HG03575 (cell line): Measurements from ENCODE around the gene CDC20.
"Not testable (repeated sequence)": the region's sequence is repeated elsewhere in the genome, so short reads cannot be mapped to it uniquely, and the experiment has no call there.

Experiments used
- ATAC-seq: cut with Tn5 transposase; IDR thresholded peaks from one replicate; pipeline ENCODE4 v1.9.1; 2021; ENCODE audit not compliant: unreplicated experiment, insufficient number of reproducible peaks, low FRiP score; ENCODE audit errors: extremely low read depth

CDC20 gene

GRCh38 chr1:43352351-43352705, 6.5 kb upstream of the CDC20 start:
- ATAC-seq: no peak

GRCh38 chr1:43352881-43353280, 5.9 kb upstream of the CDC20 start:
- no peak for ATAC-seq

- no peak for ATAC-seq
Observed at GRCh38 chr1:43354471-43354870, 4.3 kb upstream of the CDC20 start.

GRCh38 chr1:43354936-43355335, 3.8 kb upstream of the CDC20 start:
- ATAC-seq: no peak

- no peak for ATAC-seq
Observed at GRCh38 chr1:43357251-43357650, 1.5 kb upstream of the CDC20 start.

- ATAC-seq: no peak
Observed at GRCh38 chr1:43358121-43358745, 548 bp upstream of the CDC20 start.

GRCh38 chr1:43359696-43360095, 915 bp downstream of the CDC20 start:
- no peak for ATAC-seq

GRCh38 chr1:43360616-43361015, 1.8 kb downstream of the CDC20 start:
- ATAC-seq: no peak

GRCh38 chr1:43363283-43363934, 4.6 kb downstream of the CDC20 start:
- ATAC-seq: no peak

GRCh38 chr1:43363935-43364525, 5.2 kb downstream of the CDC20 start:
- ATAC-seq: no peak

- ATAC-seq: no peak
Observed at GRCh38 chr1:43365678-43366077, 6.9 kb downstream of the CDC20 start.

GRCh38 chr1:43366179-43366578, 7.4 kb downstream of the CDC20 start:
- no peak for ATAC-seq

GRCh38 chr1:43366601-43367025, 7.8 kb downstream of the CDC20 start:
- ATAC-seq: no peak

GRCh38 chr1:43367026-43367903, 8.5 kb downstream of the CDC20 start:
- ATAC-seq: no peak

GRCh38 chr1:43367904-43368645, 9.3 kb downstream of the CDC20 start, which contains the start of gene ELOVL1:
Gene ELOVL1, minus strand, starts transcription at chr1:43368011. Its CDS starts 2,402 bp downstream, at chr1:43365609.
- no peak for ATAC-seq

GRCh38 chr1:43368646-43369020, 9.9 kb downstream of the CDC20 start:
- ATAC-seq: no peak

- ATAC-seq: not testable (repeated sequence)
Observed at GRCh38 chr1:43369779-43370178, 11.0 kb downstream of the CDC20 start.

- no peak for ATAC-seq
Observed at GRCh38 chr1:43370564-43370963, 11.8 kb downstream of the CDC20 start.

- ATAC-seq: no peak
Observed at GRCh38 chr1:43372172-43372571, 13.4 kb downstream of the CDC20 start.
